IPS-11a (cell line): Measurements from ENCODE around the gene SORCS1.

Experiments
- H3K4me3 ChIP-seq: one replicate; pipeline ENCODE4 v1.5.1; 2013; ENCODE audit warnings: low read depth, low read length, control low read depth

SORCS1 gene

DNA sequence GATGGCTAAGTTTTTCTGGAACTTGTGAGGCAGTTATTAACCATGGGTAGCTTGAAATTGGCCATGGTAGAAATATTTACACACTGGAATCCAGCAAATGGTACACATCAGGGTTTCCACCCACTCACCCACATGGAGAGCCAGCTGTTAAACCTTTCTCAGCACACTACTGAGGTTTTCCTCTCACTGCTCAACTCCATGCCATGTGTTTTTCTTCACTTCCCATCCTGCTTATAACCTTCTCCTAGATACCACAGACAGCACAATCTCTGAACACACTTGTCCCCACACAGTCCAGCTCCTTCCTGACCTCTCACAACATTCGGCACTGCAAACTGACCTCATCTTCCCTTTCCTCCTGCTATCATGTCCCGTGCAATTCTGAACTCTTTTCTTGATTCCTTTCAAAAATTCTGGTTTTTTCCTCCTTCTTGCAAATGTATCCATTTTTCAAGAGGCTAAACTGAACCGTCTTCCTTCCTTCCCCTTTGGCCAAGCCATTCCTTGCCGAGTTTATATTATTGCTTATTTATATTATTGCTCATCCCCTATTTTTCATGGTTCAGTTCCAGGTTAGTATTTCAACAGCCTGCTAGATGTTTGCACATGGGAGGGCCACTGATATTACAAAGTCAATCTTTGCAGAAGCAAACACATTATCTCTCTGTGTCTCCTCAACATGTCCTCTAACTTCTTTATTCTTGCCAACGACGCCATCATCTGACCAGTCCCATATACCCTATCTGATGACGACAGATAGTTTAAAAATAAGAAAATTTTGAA lies 606.4 kb downstream of the SORCS1 start:
- H3K4me3 ChIP-seq, result no peak overlapping the region

GRCh38 chr10:106557053-106557452 lies 607.5 kb downstream of the SORCS1 start:
- H3K4me3 ChIP-seq, result no peak overlapping the region

DNA sequence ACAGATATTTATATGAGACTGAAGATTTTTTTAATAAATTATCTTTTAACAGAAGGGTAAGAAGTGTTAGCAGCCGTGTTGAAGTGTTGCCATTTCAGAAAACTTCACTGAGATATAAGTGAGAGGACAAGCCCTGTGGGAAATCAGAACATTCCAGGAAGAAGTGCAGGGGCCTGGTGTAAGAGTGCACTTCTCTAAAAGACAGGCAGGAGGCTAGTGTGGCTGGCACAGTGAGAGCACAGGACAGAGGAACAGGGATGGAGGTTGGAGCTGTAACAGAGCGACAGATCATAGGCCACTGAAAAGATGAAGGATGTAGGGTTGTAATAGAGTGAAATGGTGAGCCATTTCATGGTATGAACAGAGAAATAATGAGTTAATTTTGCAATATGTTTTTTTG lies 608.9 kb downstream of the SORCS1 start:
- H3K4me3 ChIP-seq, result no peak overlapping the region

GRCh38 chr10:106551501-106552062 lies 612.9 kb downstream of the SORCS1 start:
- no peak overlapping the region for H3K4me3 ChIP-seq

DNA sequence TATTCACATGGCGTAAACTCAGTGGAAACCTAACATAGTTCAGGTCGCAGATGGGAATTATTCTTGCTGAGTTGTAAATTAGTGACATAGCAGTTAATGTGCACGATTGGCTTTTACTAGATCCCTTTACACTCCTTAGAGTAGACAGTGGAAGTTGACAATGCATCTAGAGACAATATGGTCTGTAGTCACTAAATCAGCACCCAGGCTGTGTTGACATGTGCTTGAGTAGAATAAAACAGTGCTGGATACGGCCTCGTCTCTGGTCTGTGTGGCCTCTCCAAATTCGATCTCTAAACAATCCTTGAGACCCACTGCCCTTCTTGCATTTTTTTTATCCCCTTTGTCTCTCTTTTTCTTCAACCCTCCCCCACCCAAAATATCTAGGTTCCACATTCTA lies 615.7 kb downstream of the SORCS1 start:
- no peak overlapping the region for H3K4me3 ChIP-seq

DNA sequence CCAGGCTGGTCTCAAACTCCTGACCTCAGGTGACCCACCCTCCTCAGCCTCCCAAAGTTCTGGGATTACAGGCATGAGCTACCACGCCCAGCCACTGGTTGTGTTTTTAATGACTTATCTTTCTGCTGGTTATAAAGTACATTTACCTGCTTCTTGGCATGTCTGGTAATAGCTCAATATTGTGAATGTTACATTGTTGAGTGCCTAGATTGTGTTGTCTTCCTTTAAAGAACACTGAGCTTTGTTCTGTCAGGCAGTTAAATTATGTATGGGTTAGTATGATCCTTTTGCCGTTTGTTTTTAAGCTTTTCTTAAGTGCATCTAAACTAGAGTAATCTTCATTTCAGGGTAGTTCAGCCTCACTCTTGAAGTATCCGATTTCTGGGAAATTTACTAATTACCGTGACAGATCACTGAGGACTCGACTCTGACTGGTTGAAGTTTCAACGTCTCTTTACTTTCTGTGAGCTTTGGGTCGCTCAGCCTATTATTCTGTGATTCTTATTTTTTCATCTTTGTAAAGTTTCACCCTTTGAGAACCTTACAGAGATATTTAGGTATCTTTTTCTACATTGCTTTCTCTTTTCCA lies 617.4 kb downstream of the SORCS1 start:
- H3K4me3 ChIP-seq, result no peak overlapping the region

DNA sequence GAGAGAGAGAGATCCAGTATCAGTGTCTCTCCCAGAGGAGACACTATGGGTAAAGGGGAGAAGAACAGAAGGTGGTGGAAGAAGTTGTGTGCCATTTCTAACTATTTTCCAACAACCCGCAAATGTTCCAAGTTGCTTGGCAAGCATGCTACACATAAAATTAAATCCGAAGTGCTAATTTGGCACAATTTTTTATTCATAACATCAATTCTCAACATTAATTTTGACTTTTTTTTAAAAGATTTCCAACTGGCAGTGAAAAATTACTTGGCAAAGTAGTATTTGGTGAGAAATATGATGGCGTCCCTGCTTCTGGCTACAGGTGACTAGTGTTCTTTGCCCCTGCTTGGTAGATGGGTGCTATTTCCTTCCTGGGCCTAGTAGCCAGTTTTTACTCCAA lies 622.0 kb downstream of the SORCS1 start:
- H3K4me3 ChIP-seq, result no peak overlapping the region

DNA sequence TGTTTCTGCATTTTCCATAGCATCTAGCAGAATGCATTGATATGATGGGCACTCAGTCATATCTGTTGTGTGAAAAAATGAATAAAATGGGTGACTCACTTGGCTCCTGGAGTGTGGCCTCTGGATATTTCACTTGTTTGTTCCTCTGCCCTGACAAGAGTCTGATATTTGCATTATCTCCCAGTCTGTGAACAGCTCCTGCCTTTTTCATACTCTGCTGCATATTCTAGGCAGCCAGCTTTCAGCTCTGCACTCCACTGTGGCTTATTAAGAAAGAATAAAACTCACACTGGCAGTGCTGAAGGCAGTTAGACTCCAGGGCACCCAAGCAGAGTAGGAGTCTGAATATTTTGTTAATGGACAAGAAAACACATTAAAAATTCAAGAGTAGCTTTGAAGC lies 623.9 kb downstream of the SORCS1 start:
- no peak overlapping the region for H3K4me3 ChIP-seq

DNA sequence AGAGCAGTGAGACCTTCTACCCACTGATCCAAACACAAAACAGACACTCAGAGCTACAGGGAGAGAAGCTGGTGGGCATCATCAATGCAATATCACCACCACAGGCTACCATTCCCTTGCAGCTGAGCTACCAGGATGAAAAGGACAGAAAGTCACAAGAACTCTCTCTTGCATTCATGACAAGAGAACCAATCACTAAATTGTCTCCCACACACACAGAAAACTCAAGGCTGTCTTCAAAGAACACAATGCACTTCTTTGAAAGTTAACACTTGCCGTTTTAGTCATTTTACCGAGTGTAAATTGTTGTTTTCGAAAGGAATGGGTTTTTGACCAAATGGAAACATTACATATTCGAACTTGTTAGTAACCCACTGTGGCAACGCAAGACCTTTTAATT lies 626.6 kb downstream of the SORCS1 start:
- no peak overlapping the region for H3K4me3 ChIP-seq

DNA sequence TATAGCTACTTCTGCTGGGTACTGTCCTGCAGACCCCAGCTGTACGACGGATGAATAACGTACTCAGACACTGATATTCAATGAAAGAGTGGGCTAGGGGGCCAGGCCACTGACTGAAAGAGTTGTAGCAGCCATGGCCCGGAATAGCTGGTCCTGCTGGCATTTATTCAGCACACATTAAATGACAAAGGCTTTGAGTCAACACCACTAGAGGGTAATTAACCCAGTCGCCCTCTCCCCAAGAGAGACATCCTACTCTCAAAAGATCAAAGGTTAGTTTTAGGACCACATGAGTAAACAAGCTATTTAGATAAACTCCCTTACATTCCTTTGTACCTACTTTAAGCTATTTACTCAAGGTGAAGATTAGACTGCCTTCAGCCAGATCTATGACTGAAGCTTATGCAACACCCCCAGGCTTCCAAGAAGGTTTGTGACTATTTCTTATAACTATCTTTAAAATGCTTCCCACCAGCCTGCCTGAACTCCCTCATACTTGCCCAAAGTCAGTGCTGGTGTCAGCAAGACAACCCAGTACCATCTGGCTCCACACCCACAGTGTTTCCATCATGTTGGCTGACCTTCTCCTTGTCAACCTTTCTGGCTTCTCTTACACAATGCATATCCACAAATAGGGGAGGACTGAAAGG lies 629.1 kb downstream of the SORCS1 start:
- H3K4me3 ChIP-seq, result no peak overlapping the region

- H3K4me3 ChIP-seq, result no peak overlapping the region
Observed at GRCh38 chr10:106534441-106534840, 630.1 kb downstream of the SORCS1 start.

- H3K4me3 ChIP-seq, result no peak overlapping the region
Observed at GRCh38 chr10:106528702-106529101, 635.8 kb downstream of the SORCS1 start.

- no peak overlapping the region for H3K4me3 ChIP-seq
Observed at GRCh38 chr10:106525835-106526234, 638.7 kb downstream of the SORCS1 start.
